Common myeloid progenitor, CD34-positive (primary cell): Measurements from ENCODE around the gene DNAH1.

Experiments used
- CTCF ChIA-PET: fragments of 350-600 bp; sonication (Branson Sonifier 250); formaldehyde crosslinking; loops from one replicate; lab custom pipeline; 2021; ENCODE audit warnings: antibody characterized with exemption; lab: Charles Lee
- POLR2A ChIA-PET: fragments of 350-600 bp; sonication (Branson Sonifier 250); formaldehyde crosslinking; loops from one replicate; lab custom pipeline; 2021; ENCODE audit warnings: antibody characterized with exemption; lab: Charles Lee
- DNase-seq, 3 donors: peaks; one replicate each; pipeline versions ENCODE4 v3.0.0 to v3.0.0-alpha.2; 2013
- H3K27ac ChIP-seq, 2 experiments: 1 replicate in 1 of 2; 2 replicates in 1 of 2; pipeline ENCODE4 v1.7.0; 2013; ENCODE audit warnings: inconsistent platforms in 2 of 2, low read length in 2 of 2, mild to moderate bottlenecking in 2 of 2, low read depth in 1 of 2, moderate library complexity in 1 of 2; ENCODE audit not compliant: severe bottlenecking in 2 of 2, insufficient read depth in 1 of 2, poor library complexity in 1 of 2
- H3K27me3 ChIP-seq, 5 experiments: replicated peaks in 2 of 5; 1 replicate in 3 of 5; 2 replicates in 2 of 5; pipeline versions ENCODE4 v1.6.1 to v1.7.0; 2013; ENCODE audit warnings: low read length in 4 of 5, mild to moderate bottlenecking in 2 of 5, moderate library complexity in 2 of 5, inconsistent platforms in 1 of 5; ENCODE audit not compliant: insufficient read depth in 5 of 5, control insufficient read depth in 4 of 5
- H3K36me3 ChIP-seq, 4 experiments: 1 replicate in 2 of 4; 2 replicates in 2 of 4; pipeline versions ENCODE4 v1.6.1 to v1.7.0; 2013; ENCODE audit warnings: low read length in 3 of 4, control low read depth in 1 of 4, mild to moderate bottlenecking in 1 of 4; ENCODE audit not compliant: control insufficient read depth in 4 of 4, insufficient read depth in 4 of 4
- H3K4me1 ChIP-seq, 4 experiments: 1 replicate in 3 of 4; 2 replicates in 1 of 4; pipeline versions ENCODE4 v1.6.1 to v1.7.1; 2013; ENCODE audit warnings: low read length in 3 of 4, mild to moderate bottlenecking in 3 of 4, control low read depth in 1 of 4, inconsistent platforms in 1 of 4, moderate library complexity in 1 of 4; ENCODE audit not compliant: control insufficient read depth in 4 of 4, insufficient read depth in 4 of 4; ENCODE audit errors: control extremely low read depth in 1 of 4
- H3K4me3 ChIP-seq, 7 experiments: 1 replicate in 4 of 7; 2 replicates in 3 of 7; pipeline versions ENCODE4 v1.5.1 to v1.7.0; 2013; ENCODE audit warnings: mild to moderate bottlenecking in 7 of 7, low read length in 6 of 7, moderate library complexity in 6 of 7, inconsistent platforms in 2 of 7, low read depth in 2 of 7, control low read depth in 1 of 7; ENCODE audit not compliant: insufficient read depth in 4 of 7, control insufficient read depth in 1 of 7; ENCODE audit errors: extremely low read depth in 1 of 7
- H3K9me3 ChIP-seq, 5 experiments: 1 replicate in 4 of 5; 2 replicates in 1 of 5; pipeline versions ENCODE4 v1.6.1 to v1.7.1; 2013; ENCODE audit warnings: low read length in 4 of 5, mild to moderate bottlenecking in 2 of 5, inconsistent platforms in 1 of 5, low read depth in 1 of 5, moderate library complexity in 1 of 5; ENCODE audit not compliant: control insufficient read depth in 4 of 5, insufficient read depth in 2 of 5; ENCODE audit errors: control extremely low read depth in 1 of 5
- WGBS: methylation state at CpG from one replicate; pipeline ENCODE4 v1.1.5; 2013; ENCODE audit not compliant: insufficient coverage; 5-methylcytosine and 5-hydroxymethylcytosine counted together

The DNAH1 gene

DNA sequence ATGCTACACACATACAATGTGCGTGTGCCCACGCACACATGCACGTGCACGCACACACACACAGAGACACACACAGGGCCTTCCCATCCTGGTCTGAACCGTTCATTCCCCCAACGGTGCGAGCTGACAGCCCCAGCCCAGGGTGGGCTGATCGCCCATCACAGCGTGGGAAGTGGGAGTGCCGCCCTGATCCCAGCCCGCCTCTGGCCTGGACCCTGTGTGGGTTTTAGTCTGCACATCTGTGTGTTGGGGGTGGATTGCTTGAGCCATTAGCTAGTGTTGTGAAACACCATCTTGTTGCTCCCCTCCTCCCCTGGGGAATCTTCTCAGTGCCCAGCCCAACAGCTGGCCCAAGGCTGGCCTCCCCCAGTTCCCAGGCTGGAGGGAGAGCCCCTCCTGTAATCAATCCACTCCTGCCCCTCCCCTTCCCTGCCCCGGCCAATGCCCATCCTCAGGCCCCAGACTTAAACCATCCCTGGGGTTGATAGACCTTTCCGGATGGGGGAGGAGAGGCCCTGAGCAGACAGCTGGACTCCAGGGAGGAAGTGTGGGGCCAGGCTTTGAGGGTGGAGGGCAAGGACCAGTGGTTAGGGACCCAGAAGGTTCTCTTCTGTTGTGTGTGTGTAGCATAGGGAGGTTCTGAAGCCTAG, 120.5 kb downstream of the DNAH1 start:
- WGBS, result 92% methylated on average over 5 of the region's 13 CpGs
- Histone ChIP-seq H3K36me3 (no peaks in the 10 kb centered on the region), H3K4me1 (peaks cover 0 to 8% (median 0%) of the 10 kb centered on the region in 4 experiments), H3K9me3 (no peaks in the 10 kb centered on the region), H3K27ac (no peak overlapping the region), H3K27me3 (peaks cover 0 to 1% (median 0%) of the 10 kb centered on the region in 5 experiments), H3K4me3 (no peak overlapping the region)
- CTCF ChIA-PET, result interaction anchor here (5.8 to 25.7 kb wide), 2 partner anchors 11 to 24 kb away, joined by 27 to 477 read pairs; partner anchors contain the start of genes NISCH, SEMA3G and TNNC1
- POLR2A ChIA-PET, result no interaction called here
- no peak for DNase-seq

- Histone ChIP-seq H3K27me3 (peaks cover 0 to 1% (median 0%) of the 10 kb centered on the region in 5 experiments), H3K27ac (no peak overlapping the region), H3K4me1 (peaks cover 0 to 8% (median 0%) of the 10 kb centered on the region in 4 experiments), H3K36me3 (no peaks in the 10 kb centered on the region), H3K9me3 (no peaks in the 10 kb centered on the region), H3K4me3 (no peak overlapping the region)
- WGBS, result 97% methylated on average over 13 of the region's 15 CpGs
- DNase-seq, result no peak
- ChIA-PET CTCF (interaction anchor here (0.6 to 5.8 kb wide), 2 partner anchors 25 to 255 kb away, joined by 4 to 27 read pairs; no protein-coding TSS in a partner anchor), POLR2A (no interaction called here)
Observed at GRCh38 chr3:52437326-52438103, 121.4 kb downstream of the DNAH1 start.

DNA sequence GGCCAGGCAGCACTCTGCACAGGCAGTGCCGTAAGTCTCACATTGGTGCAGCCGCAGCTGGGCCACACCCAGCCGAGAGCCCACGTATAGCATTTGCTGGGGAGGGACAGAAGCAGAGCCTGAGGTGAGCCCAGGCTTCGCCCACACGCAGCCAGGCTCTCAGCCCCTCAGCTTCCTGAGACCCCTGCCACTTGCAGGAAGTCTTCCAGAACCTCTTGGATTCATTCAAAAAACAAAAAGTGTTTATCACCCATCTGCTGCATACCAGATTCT, 121.9 kb downstream of the DNAH1 start:
- Histone ChIP-seq H3K27ac (no peak overlapping the region), H3K4me3 (no peak overlapping the region), H3K4me1 (peaks cover 0 to 8% (median 0%) of the 10 kb centered on the region in 4 experiments), H3K9me3 (no peaks in the 10 kb centered on the region), H3K27me3 (peaks cover 0 to 1% (median 0%) of the 10 kb centered on the region in 5 experiments), H3K36me3 (no peaks in the 10 kb centered on the region)
- ChIA-PET POLR2A (no interaction called here), CTCF (interaction anchor here (0.6 to 5.8 kb wide), 5 partner anchors 9 to 255 kb away, joined by 3 to 27 read pairs (median 7); no protein-coding TSS in a partner anchor)
- no peak for DNase-seq
- 97% methylated on average over 6 of the region's 6 CpGs for WGBS

DNA sequence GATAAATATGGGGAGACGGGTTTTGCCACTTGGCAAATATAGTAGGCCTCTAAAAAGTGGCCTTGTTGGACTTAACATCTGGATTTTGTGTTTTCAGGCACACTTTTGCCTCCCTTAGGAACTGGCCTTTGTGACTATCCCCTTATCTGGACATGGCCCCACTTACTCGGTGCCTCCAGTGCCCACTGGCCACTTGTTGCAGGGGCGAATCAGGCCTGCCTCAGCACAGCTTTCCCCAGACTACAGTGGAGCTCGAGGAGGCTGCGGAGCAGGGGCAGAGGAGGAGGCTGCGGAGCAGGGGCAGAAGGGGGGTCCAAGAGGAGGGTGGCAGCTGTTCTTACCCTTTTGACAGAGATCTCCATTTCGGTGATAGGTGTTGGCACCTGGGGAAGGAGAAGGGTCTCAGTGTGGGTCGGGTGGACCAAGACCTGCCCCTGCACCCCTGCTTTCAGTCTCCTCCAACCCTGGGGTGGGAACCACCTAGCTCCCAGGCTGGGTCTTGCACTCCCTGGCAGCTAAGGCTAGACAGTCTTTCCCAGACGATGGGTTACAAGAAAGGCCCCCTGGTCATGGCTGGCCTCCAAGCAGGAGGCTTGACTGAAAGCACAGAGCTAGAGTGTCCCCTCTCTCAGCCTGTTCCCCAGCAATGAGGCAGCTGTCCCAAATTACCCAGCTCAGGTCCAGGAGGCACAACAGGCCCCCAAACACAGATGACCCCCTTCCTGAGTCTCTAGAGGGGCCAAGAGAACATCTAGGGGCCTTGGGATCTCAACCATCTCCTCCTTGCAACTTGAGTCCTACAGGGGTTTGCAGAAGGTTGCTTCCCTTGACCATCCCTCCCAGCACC, 122.7 kb downstream of the DNAH1 start:
- peaks cover 0 to 8% (median under 1%) of the 10 kb centered on the region in 4 experiments for H3K4me1 ChIP-seq
- WGBS, result 97% methylated on average over 7 of the region's 9 CpGs
- H3K27me3 ChIP-seq, result peaks cover 0 to under 1% (median 0%) of the 10 kb centered on the region in 5 experiments
- H3K27ac ChIP-seq, result no peak overlapping the region
- H3K36me3 ChIP-seq, result no peaks in the 10 kb centered on the region
- ChIA-PET POLR2A (no interaction called here), CTCF (interaction anchor here (0.9 to 5.8 kb wide), 6 partner anchors 9 to 33 kb away, joined by 3 to 27 read pairs (median 6); no protein-coding TSS in a partner anchor)
- DNase-seq, result no peak
- H3K4me3 ChIP-seq, result no peak overlapping the region
- H3K9me3 ChIP-seq, result no peaks in the 10 kb centered on the region

DNA sequence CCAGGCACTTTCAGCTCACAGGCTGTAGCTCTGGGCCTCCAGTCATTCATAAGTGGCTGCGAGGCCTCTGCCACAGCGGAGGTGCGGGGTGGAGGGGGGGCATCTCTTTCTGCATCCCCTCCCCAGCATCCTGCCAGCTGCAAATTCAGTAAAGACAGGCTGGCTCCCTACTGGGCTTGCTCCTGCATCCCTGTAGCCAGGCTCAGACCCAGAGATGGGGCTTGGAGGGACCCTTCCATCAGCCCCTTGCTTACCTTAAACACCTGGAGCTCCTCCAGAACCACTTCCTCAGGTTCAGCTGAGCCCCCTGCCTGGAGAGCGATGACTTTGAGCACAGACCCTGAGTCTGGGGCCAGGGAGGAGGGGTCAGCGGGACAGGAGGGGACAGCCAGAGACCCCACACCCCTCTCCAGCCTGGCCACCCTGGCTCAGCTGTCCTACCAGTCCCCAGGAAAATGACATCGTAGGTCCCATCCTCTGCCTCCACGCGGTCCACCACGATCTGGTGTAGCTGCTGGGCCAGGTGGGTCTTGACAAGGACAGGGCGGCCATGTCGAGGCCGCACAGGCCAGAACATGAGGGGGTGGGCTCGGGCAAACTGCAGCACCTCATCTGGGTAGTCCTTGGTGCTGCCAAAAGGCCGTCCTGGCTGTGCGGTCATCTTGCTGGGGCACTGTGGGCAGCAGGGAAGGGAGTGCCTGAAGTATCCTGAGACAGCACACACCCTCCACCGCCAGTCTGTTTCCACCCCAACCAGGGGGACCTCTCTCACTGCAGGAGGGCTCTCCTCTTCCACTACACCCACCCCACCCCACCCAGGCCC, 123.5 kb downstream of the DNAH1 start:
- no peak for DNase-seq
- POLR2A ChIA-PET, result no interaction called here
- Histone ChIP-seq H3K9me3 (no peaks in the 10 kb centered on the region), H3K27ac (no peak overlapping the region), H3K27me3 (no peaks in the 10 kb centered on the region), H3K4me1 (peaks cover 0 to 8% (median 3%) of the 10 kb centered on the region in 4 experiments), H3K36me3 (no peaks in the 10 kb centered on the region), H3K4me3 (no peak overlapping the region)
- CTCF ChIA-PET, result interaction anchor here (0.9 to 5.8 kb wide), 6 partner anchors 8 to 33 kb away, joined by 3 to 27 read pairs (median 6); no protein-coding TSS in a partner anchor
- WGBS, result 97% methylated on average over 15 of the region's 16 CpGs

DNA sequence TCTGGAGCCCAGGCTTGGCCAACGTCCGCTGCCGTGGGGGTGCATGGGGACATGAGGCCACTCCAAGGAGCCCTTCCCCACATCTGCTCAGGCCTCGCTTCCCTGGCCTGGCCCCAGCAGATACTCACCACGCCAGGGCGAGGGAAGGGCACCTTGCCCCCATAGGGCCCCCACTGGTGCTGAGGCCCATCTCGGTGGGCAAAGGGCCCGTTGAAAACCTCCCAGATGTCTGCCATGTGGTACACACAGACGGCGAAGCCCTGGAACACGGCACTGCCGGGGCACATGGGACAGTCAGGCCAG, 124.1 kb downstream of the DNAH1 start:
- 99% methylated on average over 12 of the region's 12 CpGs for WGBS
- ChIA-PET CTCF (interaction anchor here (2.2 to 15.4 kb wide), 3 partner anchors 12 to 27 kb away, joined by 9 to 477 read pairs (median 27); no protein-coding TSS in a partner anchor), POLR2A (no interaction called here)
- DNase-seq, result no peak
- Histone ChIP-seq H3K36me3 (no peaks in the 10 kb centered on the region), H3K4me1 (peaks cover 0 to 11% (median 8%) of the 10 kb centered on the region in 4 experiments), H3K9me3 (no peaks in the 10 kb centered on the region), H3K27ac (no peak overlapping the region), H3K27me3 (no peaks in the 10 kb centered on the region), H3K4me3 (no peak overlapping the region)
